GM23248 (cell line): ENCODE results near the gene B9D2. TPM values are rescaled to one million over a fixed set of nuclear protein-coding genes. Genes with fewer than 3 reads are reported as not detected.
"Not testable (repeated sequence)": the region's sequence is repeated elsewhere in the genome, so short reads cannot be mapped to it uniquely, and the experiment has no call there.

Source experiments
- DNase-seq: peaks from one replicate; pipeline ENCODE4 v3.0.0-alpha.2; 2015
- H2AFZ ChIP-seq: fragments of 200-600 bp; sonication (generic); 2 replicates; pipeline ENCODE4 v1.6.1; 2016; ENCODE audit warnings: antibody characterized with exemption
- H3F3A ChIP-seq: fragments of 200-600 bp; sonication (generic); 2 replicates; pipeline ENCODE4 v1.6.1; 2016; ENCODE audit warnings: mild to moderate bottlenecking, antibody characterized with exemption, mixed run types; ENCODE audit not compliant: insufficient read depth
- H3K27ac ChIP-seq: fragments of 200-600 bp; sonication (generic); 2 replicates; pipeline ENCODE4 v1.5.1; 2016; ENCODE audit warnings: mild to moderate bottlenecking
- H3K27me3 ChIP-seq: fragments of 200-600 bp; sonication (generic); replicated peaks from 2 replicates; pipeline ENCODE4 v1.6.1; 2016; ENCODE audit warnings: mild to moderate bottlenecking; ENCODE audit not compliant: insufficient read depth
- H3K36me3 ChIP-seq: fragments of 200-600 bp; sonication (generic); 2 replicates; pipeline ENCODE4 v1.6.1; 2016; ENCODE audit warnings: low read depth, mild to moderate bottlenecking
- H3K4me1 ChIP-seq: fragments of 200-600 bp; sonication (generic); 2 replicates; pipeline ENCODE4 v1.6.1; 2016; ENCODE audit warnings: mild to moderate bottlenecking; ENCODE audit not compliant: insufficient read depth
- H3K4me2 ChIP-seq: fragments of 200-600 bp; sonication (generic); one replicate; pipeline ENCODE4 v1.6.1; 2016; ENCODE audit warnings: mild to moderate bottlenecking; ENCODE audit not compliant: unreplicated experiment
- H3K4me3 ChIP-seq: fragments of 200-600 bp; sonication (generic); 2 replicates; pipeline ENCODE4 v1.5.1; 2016; ENCODE audit warnings: mild to moderate bottlenecking
- H3K79me2 ChIP-seq: fragments of 200-600 bp; sonication (generic); 2 replicates; pipeline ENCODE4 v1.6.1; 2016; ENCODE audit warnings: mild to moderate bottlenecking; ENCODE audit not compliant: insufficient read depth
- H3K9ac ChIP-seq: fragments of 200-600 bp; sonication (generic); 2 replicates; pipeline ENCODE4 v1.6.1; 2016; ENCODE audit warnings: mild to moderate bottlenecking
- H3K9me2 ChIP-seq: fragments of 200-600 bp; sonication (generic); 2 replicates; pipeline ENCODE4 v1.6.1; 2016; ENCODE audit warnings: mixed run types, mild to moderate bottlenecking, moderate library complexity; ENCODE audit not compliant: insufficient read depth
- H3K9me3 ChIP-seq: fragments of 200-600 bp; sonication (generic); one replicate; pipeline ENCODE4 v1.6.1; 2017; ENCODE audit warnings: low read depth
- H4K20me1 ChIP-seq: fragments of 200-600 bp; sonication (generic); 2 replicates; pipeline ENCODE4 v1.6.0; 2016; ENCODE audit not compliant: insufficient read depth
- EZH2 ChIP-seq: fragments of 200-600 bp; sonication (generic); IDR thresholded peaks from 2 replicates; pipeline ENCODE4 v1.6.1; 2018; ENCODE audit warnings: antibody characterized with exemption, mild to moderate bottlenecking; ENCODE audit not compliant: insufficient read depth, poor library complexity, severe bottlenecking
- EZH2phosphoT487 ChIP-seq: fragments of 200-600 bp; sonication (generic); IDR thresholded peaks from 2 replicates; pipeline ENCODE4 v1.6.1; 2018; ENCODE audit warnings: antibody characterized with exemption, moderate library complexity, mild to moderate bottlenecking, low read depth; ENCODE audit not compliant: insufficient read depth
- WGBS, 2 experiments: methylation state at CpG; one replicate each; pipeline ENCODE4 v1.1.6; 2015 to 2017; ENCODE audit warnings: low lambda C conversion rate in 2 of 2, low coverage in 1 of 2; ENCODE audit errors: missing lambda C conversion rate in 2 of 2; 5-methylcytosine and 5-hydroxymethylcytosine counted together
- in situ Hi-C: fragments of 300-500 bp; cut with MboI; formaldehyde crosslinking; loops from 2 replicates; pipeline ENCODE4 v1.15.0; 2020
- polyA plus RNA-seq: library from polyadenylated mRNA; unstranded; fragments of >200 nt; fragmentation: Nextera tagmentation; extraction: Ambion mirVana; gene quantifications from 2 replicates; pipeline ENCODE4 v1.2.1, GENCODE V29; 2016
- total RNA-seq: library from RNA; depleted of rRNA; stranded (reverse); fragments of >200 nt; shearing (Covaris generic); gene quantifications from 2 replicates; pipeline ENCODE4 v1.2.3, GENCODE V29; 2014

The B9D2 gene
- total and polyA plus RNA-seq, 2 experiments from 2014 or later, result 9.6 to 13.2 TPM

GRCh38 chr19:41386442-41386841 is 22.5 kb upstream of the B9D2 start:
- 87 to 91% methylated on average over 13 of the region's 13 CpGs for WGBS, 2 experiments
- DNase-seq, result no peak
- no peak overlapping the region for H3K27ac ChIP-seq
- H3K9me2 ChIP-seq, result no peaks in the 10 kb centered on the region
- no peaks in the 10 kb centered on the region for H3K36me3 ChIP-seq
- H3K27me3 ChIP-seq, result no peaks in the 10 kb centered on the region
- no peaks in the 10 kb centered on the region for H4K20me1 ChIP-seq
- H3K4me2 ChIP-seq, result no peak overlapping the region
- H3F3A ChIP-seq, result no peaks in the 10 kb centered on the region
- TF ChIP-seq EZH2, result no peak
- no peak for TF ChIP-seq EZH2phosphoT487
- no peak overlapping the region for H3K4me3 ChIP-seq
- no peak overlapping the region for H2AFZ ChIP-seq
- H3K9me3 ChIP-seq, result no peaks in the 10 kb centered on the region
- no peaks in the 10 kb centered on the region for H3K4me1 ChIP-seq
- H3K79me2 ChIP-seq, result no peaks in the 10 kb centered on the region
- in situ Hi-C loops, result no loop called here
- no peak overlapping the region for H3K9ac ChIP-seq

DNA sequence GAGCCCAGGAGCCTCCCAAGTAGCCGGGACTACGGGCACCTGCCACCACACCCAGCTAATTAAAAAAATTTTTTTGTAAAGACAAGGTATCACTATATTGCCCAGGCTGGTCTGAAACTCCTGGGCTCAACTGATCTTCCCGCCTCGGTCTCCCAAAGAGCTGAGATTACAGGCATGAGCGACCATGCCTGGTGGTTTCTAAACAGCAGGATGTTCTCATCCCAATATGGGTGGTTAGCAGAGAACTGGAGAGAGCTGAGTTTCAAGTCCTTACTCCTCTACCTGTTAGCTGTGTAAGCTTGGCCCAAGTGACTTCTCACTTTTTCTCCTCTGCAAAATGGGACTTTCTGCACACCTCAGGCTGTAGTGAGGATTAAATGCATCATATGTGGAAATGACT is 20.4 kb upstream of the B9D2 start:
- Histone ChIP-seq H3K4me3 (no peak overlapping the region), H3K79me2 (no peaks in the 10 kb centered on the region), H3K9me2 (no peaks in the 10 kb centered on the region), H3K27me3 (no peaks in the 10 kb centered on the region), H3K36me3 (no peaks in the 10 kb centered on the region), H3K4me2 (no peak overlapping the region), H3F3A (peaks cover 3% of the 10 kb centered on the region; the same call in 1 of the 2 replicates), H4K20me1 (no peaks in the 10 kb centered on the region), H3K9ac (no peak overlapping the region), H3K27ac (no peak overlapping the region), H3K9me3 (no peaks in the 10 kb centered on the region), H3K4me1 (no peaks in the 10 kb centered on the region), H2AFZ (no peak overlapping the region)
- no peak for DNase-seq
- WGBS, 2 experiments, result 96% methylated on average over 5 of the region's 5 CpGs
- in situ Hi-C loops, result no loop called here
- no peak for TF ChIP-seq EZH2
- no peak for TF ChIP-seq EZH2phosphoT487

DNA sequence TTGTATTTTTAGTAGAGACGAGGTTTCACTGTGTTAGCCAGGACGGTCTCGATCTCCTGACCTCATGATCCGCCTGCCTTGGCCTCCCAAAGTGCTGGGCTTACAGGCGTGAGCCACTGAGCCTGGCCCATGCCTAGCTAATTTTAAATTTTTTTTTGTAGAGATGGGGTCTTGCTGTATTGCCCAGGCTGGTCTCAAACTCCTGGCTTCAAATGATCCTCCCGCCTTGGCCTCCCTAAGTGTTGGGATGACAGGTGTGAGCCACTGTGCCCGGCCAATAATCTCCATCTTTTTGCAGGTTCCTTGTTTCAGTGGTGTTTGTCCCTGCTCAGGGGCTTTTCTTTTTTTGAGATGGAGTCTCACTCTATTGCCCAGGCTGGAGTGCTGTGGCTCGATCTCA is 17.6 kb upstream of the B9D2 start:
- H3K4me2 ChIP-seq, H3K9me2 ChIP-seq, H3K27ac ChIP-seq, DNase-seq, in situ Hi-C loops, H3K4me3 ChIP-seq, H3K36me3 ChIP-seq, H3K9me3 ChIP-seq, H3K4me1 ChIP-seq, H3K79me2 ChIP-seq, H2AFZ ChIP-seq, H3F3A ChIP-seq, H3K9ac ChIP-seq, H4K20me1 ChIP-seq, H3K27me3 ChIP-seq: not testable (repeated sequence)
- 97 to 98% methylated on average over 8 of the region's 8 CpGs for whole genome bisulfite sequencing, 2 experiments

- DNase-seq, result no peak
- in situ Hi-C loops, result no loop called here
- no peaks in the 10 kb centered on the region for H4K20me1 ChIP-seq
- no peaks in the 10 kb centered on the region for H3K36me3 ChIP-seq
- no peak overlapping the region for H3K27ac ChIP-seq
- H3K4me1 ChIP-seq, result peaks cover 16% of the 10 kb centered on the region
- H2AFZ ChIP-seq, result no peak overlapping the region
- H3K4me2 ChIP-seq, result no peak overlapping the region
- no peak overlapping the region for H3K4me3 ChIP-seq
- H3K9me3 ChIP-seq, result no peaks in the 10 kb centered on the region
- WGBS, 2 experiments, result 79 to 80% methylated on average over 9 of the region's 9 CpGs
- no peaks in the 10 kb centered on the region for H3K27me3 ChIP-seq
- H3K79me2 ChIP-seq, result peaks cover 7% of the 10 kb centered on the region
- no peak overlapping the region for H3K9ac ChIP-seq
- H3K9me2 ChIP-seq, result no peaks in the 10 kb centered on the region
- peaks cover 9% of the 10 kb centered on the region; the same call in 1 of the 2 replicates for H3F3A ChIP-seq
- no peak for TF ChIP-seq EZH2phosphoT487
- no peak for TF ChIP-seq EZH2
Measured at GRCh38 chr19:41377977-41378709, 14.2 kb upstream of the B9D2 start.

DNA sequence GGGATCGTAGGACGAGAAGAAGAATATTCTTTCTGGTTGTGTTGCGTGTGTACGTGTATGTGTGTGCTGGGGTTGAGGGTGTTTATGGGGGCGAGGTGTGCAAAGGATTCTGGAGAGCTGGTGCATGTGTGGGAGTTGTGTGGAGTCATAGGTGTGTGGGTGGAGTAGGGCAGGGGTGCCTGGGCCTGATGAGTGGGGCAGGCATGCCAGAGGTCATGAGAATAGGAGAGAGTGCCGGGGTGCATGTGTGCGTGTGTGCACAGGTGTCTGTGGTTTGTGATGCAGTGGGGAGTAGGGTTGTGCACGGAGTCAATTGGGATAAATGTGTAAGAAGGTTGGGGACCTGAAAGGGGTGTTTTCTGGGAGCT is 13.0 kb upstream of the B9D2 start:
- Histone ChIP-seq H3K9me2 (no peaks in the 10 kb centered on the region), H3K9me3 (no peaks in the 10 kb centered on the region), H3K27me3 (no peaks in the 10 kb centered on the region), H4K20me1 (no peaks in the 10 kb centered on the region), H3F3A (peaks cover 9% of the 10 kb centered on the region; the same call in 1 of the 2 replicates), H3K9ac (peak overlapping the region; percentile 84), H3K27ac (no peak overlapping the region), H2AFZ (peak overlapping the region; percentile 89), H3K4me2 (peak overlapping the region; percentile 98), H3K79me2 (peaks cover 15% of the 10 kb centered on the region), H3K4me1 (peaks cover 16% of the 10 kb centered on the region), H3K4me3 (peak overlapping the region; percentile 94), H3K36me3 (no peaks in the 10 kb centered on the region)
- in situ Hi-C loops, result no loop called here
- no peak for TF ChIP-seq EZH2
- no peak for TF ChIP-seq EZH2phosphoT487
- DNase-seq, result peak; percentile 29
- 59 to 60% methylated on average over 8 of the region's 8 CpGs for WGBS, 2 experiments
